Trophoblast cell (in vitro differentiated cells and primary cell): Measurements from ENCODE around the gene CHRDL1.

Experiments used
- DNase-seq, 2 donors: peaks; one replicate each; pipeline ENCODE4 v3.0.0-alpha.2; 2016
- H2AFZ ChIP-seq: 2 replicates; pipeline ENCODE4 v1.6.1; 2013; ENCODE audit warnings: low read length, moderate library complexity, mild to moderate bottlenecking; ENCODE audit not compliant: insufficient read depth, poor library complexity
- H2AK5ac ChIP-seq: 2 replicates; pipeline ENCODE4 v1.6.1; 2013; ENCODE audit warnings: mild to moderate bottlenecking, low read length
- H2BK120ac ChIP-seq: 2 replicates; pipeline ENCODE4 v1.6.1; 2013; ENCODE audit warnings: low read length, mild to moderate bottlenecking, moderate library complexity; ENCODE audit not compliant: insufficient read depth, poor library complexity
- H2BK12ac ChIP-seq: 2 replicates; pipeline ENCODE4 v1.6.1; 2013; ENCODE audit warnings: mild to moderate bottlenecking, low read length, moderate library complexity
- H2BK5ac ChIP-seq: 2 replicates; pipeline ENCODE4 v1.6.1; 2013; ENCODE audit warnings: low read length, low read depth, moderate library complexity, mild to moderate bottlenecking; ENCODE audit not compliant: poor library complexity
- H3K14ac ChIP-seq: 2 replicates; pipeline ENCODE4 v1.6.1; 2013; ENCODE audit warnings: mild to moderate bottlenecking, low read length
- H3K18ac ChIP-seq: 2 replicates; pipeline ENCODE4 v1.6.1; 2013; ENCODE audit warnings: mild to moderate bottlenecking, low read length
- H3K23ac ChIP-seq: 2 replicates; pipeline ENCODE4 v1.6.1; 2013; ENCODE audit warnings: low read length
- H3K27ac ChIP-seq: 2 replicates; pipeline ENCODE4 v1.5.1; 2013; ENCODE audit warnings: low read depth, mild to moderate bottlenecking, inconsistent platforms, low read length, moderate library complexity
- H3K27me3 ChIP-seq: 2 replicates; pipeline ENCODE4 v1.6.1; 2013; ENCODE audit warnings: inconsistent platforms, mild to moderate bottlenecking, low read length, moderate library complexity; ENCODE audit not compliant: insufficient read depth
- H3K36me3 ChIP-seq, 2 experiments: 1 replicate in 1 of 2; 2 replicates in 1 of 2; pipeline ENCODE4 v1.6.1; 2013; ENCODE audit warnings: low read length in 2 of 2, mild to moderate bottlenecking in 2 of 2, moderate library complexity in 1 of 2; ENCODE audit not compliant: insufficient read depth in 2 of 2, control insufficient read depth in 1 of 2
- H3K4ac ChIP-seq: 2 replicates; pipeline ENCODE4 v1.6.1; 2013; ENCODE audit warnings: low read depth, mild to moderate bottlenecking, low read length, moderate library complexity
- H3K4me1 ChIP-seq, 2 experiments: 1 replicate in 1 of 2; 2 replicates in 1 of 2; pipeline ENCODE4 v1.6.1; 2013; ENCODE audit warnings: low read length in 2 of 2, mild to moderate bottlenecking in 2 of 2, moderate library complexity in 1 of 2; ENCODE audit not compliant: insufficient read depth in 2 of 2, control insufficient read depth in 1 of 2
- H3K4me2 ChIP-seq: 2 replicates; pipeline ENCODE4 v1.6.1; 2013; ENCODE audit warnings: inconsistent platforms, mild to moderate bottlenecking, low read length, moderate library complexity
- H3K4me3 ChIP-seq: 2 replicates; pipeline ENCODE4 v1.5.1; 2013; ENCODE audit warnings: mild to moderate bottlenecking, low read depth, low read length, inconsistent platforms
- H3K79me1 ChIP-seq: one replicate; pipeline ENCODE4 v1.6.1; 2013; ENCODE audit warnings: low read length
- H3K79me2 ChIP-seq: 2 replicates; pipeline ENCODE4 v1.6.1; 2013; ENCODE audit warnings: low read length, mild to moderate bottlenecking; ENCODE audit not compliant: control insufficient read depth, insufficient read depth, poor library complexity
- H3K9ac ChIP-seq: 2 replicates; pipeline ENCODE4 v1.6.1; 2013; ENCODE audit warnings: mild to moderate bottlenecking, low read length
- H3K9me3 ChIP-seq: 2 replicates; pipeline ENCODE4 v1.6.1; 2013; ENCODE audit warnings: low read depth, mild to moderate bottlenecking, control low read depth, inconsistent platforms, low read length; ENCODE audit not compliant: insufficient read depth
- H4K12ac ChIP-seq: 2 replicates; pipeline ENCODE4 v1.6.1; 2013; ENCODE audit warnings: low read depth, mild to moderate bottlenecking, low read length, moderate library complexity
- H4K8ac ChIP-seq: 2 replicates; pipeline ENCODE4 v1.6.1; 2013; ENCODE audit warnings: low read depth, mild to moderate bottlenecking, low read length, moderate library complexity
- H4K91ac ChIP-seq: one replicate; pipeline ENCODE4 v1.6.1; 2013; ENCODE audit warnings: low read depth, mild to moderate bottlenecking, low read length, moderate library complexity
- WGBS: extraction: QIAGEN DNeasy Blood & Tissue Kit; methylation state at CpG from one replicate; pipeline ENCODE4 v1.1.7; 2013; ENCODE audit warnings: missing lambda C conversion rate; ENCODE audit not compliant: insufficient read length, insufficient coverage; ENCODE audit errors: extremely low coverage; 5-methylcytosine and 5-hydroxymethylcytosine counted together

The CHRDL1 gene

GRCh38 chrX:110722135-110722534 is 73.5 kb downstream of the CHRDL1 start:
- Histone ChIP-seq H3K4me2 (no peak overlapping the region), H3K27ac (no peak overlapping the region)

GRCh38 chrX:110713666-110714065 is 82.0 kb downstream of the CHRDL1 start:
- no peak overlapping the region for H3K14ac ChIP-seq
- H3K18ac ChIP-seq = no peak overlapping the region
- no peak overlapping the region for H2BK5ac ChIP-seq
- H3K79me1 ChIP-seq = no peaks in the 10 kb centered on the region
- no peaks in the 10 kb centered on the region for H3K79me2 ChIP-seq
- no peaks in the 10 kb centered on the region for H3K36me3 ChIP-seq
- H3K27me3 ChIP-seq = no peaks in the 10 kb centered on the region
- no peaks in the 10 kb centered on the region for H3K4me1 ChIP-seq
- H3K9ac ChIP-seq = no peak overlapping the region
- no peak for DNase-seq
- H4K12ac ChIP-seq = no peak overlapping the region
- no peak overlapping the region for H3K4me2 ChIP-seq
- H2BK120ac ChIP-seq = no peak overlapping the region
- H3K4ac ChIP-seq = no peak overlapping the region
- H2AK5ac ChIP-seq = no peak overlapping the region
- no peak overlapping the region for H3K27ac ChIP-seq
- no peak overlapping the region for H3K23ac ChIP-seq
- H2AFZ ChIP-seq = no peak overlapping the region
- no peak overlapping the region for H2BK12ac ChIP-seq
- no peak overlapping the region for H4K91ac ChIP-seq
- H3K4me3 ChIP-seq = no peak overlapping the region
- H3K9me3 ChIP-seq = no peaks in the 10 kb centered on the region
- no CpG with 5 or more reads among the region's 2 CpGs for WGBS
- H4K8ac ChIP-seq = no peak overlapping the region

More at GRCh38 chrX:110722135-110722534, 73.5 kb downstream of the CHRDL1 start:
- no peak overlapping the region for H4K91ac ChIP-seq
- H4K12ac ChIP-seq = no peak overlapping the region
- H2BK12ac ChIP-seq = no peak overlapping the region
- no peak overlapping the region for H3K23ac ChIP-seq
- no peak overlapping the region for H3K9ac ChIP-seq
- H2BK5ac ChIP-seq = no peak overlapping the region
- no peaks in the 10 kb centered on the region for H3K79me2 ChIP-seq
- no CpG with 5 or more reads among the region's 10 CpGs for WGBS
- H3K4me1 ChIP-seq = peaks cover 0 to 7% of the 10 kb centered on the region in 2 experiments
- no peak overlapping the region for H3K18ac ChIP-seq
- no peaks in the 10 kb centered on the region for H3K79me1 ChIP-seq
- H2AK5ac ChIP-seq = no peak overlapping the region
- H3K4me3 ChIP-seq = no peak overlapping the region
- no peaks in the 10 kb centered on the region for H3K36me3 ChIP-seq
- no peak overlapping the region for H2AFZ ChIP-seq
- no peaks in the 10 kb centered on the region for H3K27me3 ChIP-seq
- H3K9me3 ChIP-seq = no peaks in the 10 kb centered on the region
- H3K14ac ChIP-seq = no peak overlapping the region
- no peak overlapping the region for H2BK120ac ChIP-seq
- DNase-seq = no peak
- no peak overlapping the region for H3K4ac ChIP-seq
- no peak overlapping the region for H4K8ac ChIP-seq

GRCh38 chrX:110706446-110706845 is 89.2 kb downstream of the CHRDL1 start:
- no peaks in the 10 kb centered on the region for H3K79me2 ChIP-seq
- H3K9ac ChIP-seq = no peak overlapping the region
- H2AK5ac ChIP-seq = no peak overlapping the region
- no peak overlapping the region for H3K27ac ChIP-seq
- no CpG with 5 or more reads among the region's 2 CpGs for WGBS
- no peak overlapping the region for H3K23ac ChIP-seq
- no peak overlapping the region for H3K18ac ChIP-seq
- no peak overlapping the region for H4K91ac ChIP-seq
- DNase-seq = no peak
- no peak overlapping the region for H3K14ac ChIP-seq
- H2BK120ac ChIP-seq = no peak overlapping the region
- H3K4ac ChIP-seq = no peak overlapping the region
- H3K4me3 ChIP-seq = no peak overlapping the region
- no peaks in the 10 kb centered on the region for H3K79me1 ChIP-seq
- H3K9me3 ChIP-seq = no peaks in the 10 kb centered on the region
- no peaks in the 10 kb centered on the region for H3K4me1 ChIP-seq
- no peak overlapping the region for H4K8ac ChIP-seq
- H3K36me3 ChIP-seq = no peaks in the 10 kb centered on the region
- no peak overlapping the region for H4K12ac ChIP-seq
- no peak overlapping the region for H2BK12ac ChIP-seq
- no peak overlapping the region for H2AFZ ChIP-seq
- no peak overlapping the region for H3K4me2 ChIP-seq
- H2BK5ac ChIP-seq = no peak overlapping the region
- H3K27me3 ChIP-seq = no peaks in the 10 kb centered on the region

GRCh38 chrX:110703641-110704040 is 92.0 kb downstream of the CHRDL1 start:
- WGBS = no CpG with 5 or more reads among the region's 4 CpGs
- Histone ChIP-seq H2AK5ac (no peak overlapping the region), H3K23ac (no peak overlapping the region), H3K18ac (no peak overlapping the region), H4K91ac (no peak overlapping the region), H3K4me2 (no peak overlapping the region), H2BK12ac (no peak overlapping the region), H3K14ac (no peak overlapping the region), H3K27ac (no peak overlapping the region), H2AFZ (no peak overlapping the region), H4K8ac (no peak overlapping the region), H3K4me1 (no peaks in the 10 kb centered on the region), H3K9ac (no peak overlapping the region), H2BK120ac (no peak overlapping the region), H3K36me3 (no peaks in the 10 kb centered on the region), H3K4me3 (no peak overlapping the region), H3K79me2 (no peaks in the 10 kb centered on the region), H3K9me3 (no peaks in the 10 kb centered on the region), H3K79me1 (no peaks in the 10 kb centered on the region), H3K27me3 (no peaks in the 10 kb centered on the region), H3K4ac (no peak overlapping the region), H4K12ac (no peak overlapping the region), H2BK5ac (no peak overlapping the region)
- no peak for DNase-seq
